GM21526 (cell line): ENCODE data around the gene ZCCHC24.

Experiments used
- ATAC-seq: cut with Tn5 transposase; IDR thresholded peaks from one replicate; pipeline ENCODE4 v1.9.1; 2021; ENCODE audit warnings: moderate library complexity; ENCODE audit not compliant: unreplicated experiment, low FRiP score

The ZCCHC24 gene

GRCh38 chr10:79434223-79434687 lies 11.2 kb downstream of the ZCCHC24 start:
- no peak for ATAC-seq

DNA sequence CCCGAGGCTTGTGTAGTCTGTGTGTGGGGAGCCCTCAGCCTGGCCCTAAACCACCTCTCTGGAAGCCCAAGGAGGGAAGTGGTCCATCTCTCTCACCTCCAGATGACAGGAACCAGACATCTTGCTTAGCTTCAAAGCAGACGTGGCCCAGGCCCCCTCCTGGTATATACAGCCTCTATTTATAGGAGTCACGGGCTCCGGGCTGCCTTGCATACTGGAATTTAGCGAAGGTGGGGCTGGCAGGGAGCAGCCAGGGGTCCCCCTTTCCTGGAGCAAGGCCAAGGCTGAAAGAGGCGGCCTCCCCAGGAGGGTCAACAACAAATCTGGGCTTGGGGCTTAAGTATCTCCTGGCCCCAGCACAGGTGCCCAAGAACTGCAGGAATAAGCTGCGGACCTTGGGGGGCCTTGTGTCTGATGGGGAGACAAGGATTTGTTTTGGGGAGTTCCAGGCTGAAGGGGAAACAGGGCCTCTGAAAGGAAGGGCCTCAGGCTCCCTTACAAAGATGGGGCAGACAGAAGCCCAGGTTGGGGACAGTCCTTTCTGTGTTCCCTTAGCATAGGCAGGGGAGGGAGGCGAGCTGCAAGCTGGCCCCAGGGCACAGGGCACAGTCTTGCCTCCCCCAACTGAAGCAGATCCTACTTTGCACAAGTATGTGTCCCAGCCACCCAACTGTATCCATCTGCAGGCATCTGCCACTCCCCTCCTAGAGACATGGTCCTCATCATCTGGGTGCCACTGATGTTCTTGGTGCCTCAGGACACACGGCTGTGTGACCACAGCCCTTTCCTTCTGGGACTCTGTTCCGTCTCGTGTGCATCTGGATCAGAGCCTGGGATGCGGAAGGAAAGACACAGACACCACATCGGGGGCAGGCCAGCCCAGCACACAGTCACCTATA lies 11.9 kb downstream of the ZCCHC24 start:
- ATAC-seq, result no peak

- no peak for ATAC-seq
Measured at GRCh38 chr10:79431891-79432831, 13.3 kb downstream of the ZCCHC24 start.

GRCh38 chr10:79431428-79431827 lies 14.0 kb downstream of the ZCCHC24 start:
- no peak for ATAC-seq

DNA sequence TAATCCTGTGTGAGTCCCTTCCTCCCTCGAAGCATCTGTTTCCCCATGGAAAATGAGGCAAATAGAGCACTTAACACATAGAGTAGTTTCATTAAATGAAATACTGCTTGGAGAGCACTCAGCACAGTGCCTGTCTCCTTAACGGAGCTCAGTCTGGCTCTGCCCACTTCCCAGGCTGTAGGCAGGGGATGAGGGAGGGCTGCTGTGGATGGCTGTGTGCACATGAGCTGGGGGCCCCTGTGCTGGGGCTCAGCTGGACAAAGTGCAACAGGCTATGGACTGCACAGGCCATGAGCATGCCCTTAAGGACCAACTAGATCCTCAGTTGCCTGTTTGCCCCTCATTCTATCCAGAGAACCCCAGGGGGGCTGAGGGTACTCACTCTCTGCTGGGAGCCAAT lies 14.5 kb downstream of the ZCCHC24 start:
- ATAC-seq, result no peak

- no peak for ATAC-seq
Measured at GRCh38 chr10:79430325-79430905, 15.0 kb downstream of the ZCCHC24 start.

- ATAC-seq, result no peak
Measured at GRCh38 chr10:79429751-79430150, 15.7 kb downstream of the ZCCHC24 start.

DNA sequence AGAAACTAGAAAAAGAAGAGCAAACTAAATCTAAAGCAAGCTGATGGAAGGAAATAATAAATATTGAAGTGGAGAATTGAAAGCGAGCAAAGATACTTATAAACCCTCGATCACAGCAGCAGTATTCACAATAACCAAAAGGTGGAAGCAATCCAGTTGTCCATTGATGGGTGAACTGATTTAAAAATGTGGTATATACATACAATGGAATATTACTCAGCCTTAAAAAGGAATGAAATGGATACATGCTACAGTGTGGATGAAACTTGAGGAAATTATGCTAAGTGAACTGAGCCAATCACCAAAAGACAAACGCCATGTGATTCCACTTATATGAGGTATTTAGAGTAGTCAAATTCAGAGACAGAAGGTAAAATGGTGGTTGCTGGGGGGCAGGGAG lies 17.5 kb downstream of the ZCCHC24 start:
- no peak for ATAC-seq

DNA sequence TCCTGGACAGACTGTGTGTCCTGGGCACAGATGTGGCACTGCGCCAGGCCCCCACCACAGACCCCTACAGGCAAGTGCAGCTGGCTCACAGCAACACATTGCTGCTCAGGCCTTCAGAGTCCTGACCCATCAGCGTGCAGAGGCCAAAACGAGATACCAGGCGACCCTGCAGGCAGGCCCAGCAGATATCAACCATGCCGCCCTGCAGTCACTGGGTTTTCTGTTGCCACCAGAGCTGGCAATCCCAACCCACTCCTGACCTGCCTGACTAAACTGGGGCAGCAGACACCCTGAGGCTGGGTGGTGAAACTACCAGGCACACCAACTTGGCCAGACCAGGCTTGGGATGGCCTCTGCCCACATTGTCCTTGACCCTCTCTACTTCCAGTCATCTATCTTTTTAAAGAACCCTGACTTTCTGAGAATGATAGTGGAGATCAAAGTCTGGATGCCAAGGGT lies 20.3 kb downstream of the ZCCHC24 start:
- no peak for ATAC-seq

DNA sequence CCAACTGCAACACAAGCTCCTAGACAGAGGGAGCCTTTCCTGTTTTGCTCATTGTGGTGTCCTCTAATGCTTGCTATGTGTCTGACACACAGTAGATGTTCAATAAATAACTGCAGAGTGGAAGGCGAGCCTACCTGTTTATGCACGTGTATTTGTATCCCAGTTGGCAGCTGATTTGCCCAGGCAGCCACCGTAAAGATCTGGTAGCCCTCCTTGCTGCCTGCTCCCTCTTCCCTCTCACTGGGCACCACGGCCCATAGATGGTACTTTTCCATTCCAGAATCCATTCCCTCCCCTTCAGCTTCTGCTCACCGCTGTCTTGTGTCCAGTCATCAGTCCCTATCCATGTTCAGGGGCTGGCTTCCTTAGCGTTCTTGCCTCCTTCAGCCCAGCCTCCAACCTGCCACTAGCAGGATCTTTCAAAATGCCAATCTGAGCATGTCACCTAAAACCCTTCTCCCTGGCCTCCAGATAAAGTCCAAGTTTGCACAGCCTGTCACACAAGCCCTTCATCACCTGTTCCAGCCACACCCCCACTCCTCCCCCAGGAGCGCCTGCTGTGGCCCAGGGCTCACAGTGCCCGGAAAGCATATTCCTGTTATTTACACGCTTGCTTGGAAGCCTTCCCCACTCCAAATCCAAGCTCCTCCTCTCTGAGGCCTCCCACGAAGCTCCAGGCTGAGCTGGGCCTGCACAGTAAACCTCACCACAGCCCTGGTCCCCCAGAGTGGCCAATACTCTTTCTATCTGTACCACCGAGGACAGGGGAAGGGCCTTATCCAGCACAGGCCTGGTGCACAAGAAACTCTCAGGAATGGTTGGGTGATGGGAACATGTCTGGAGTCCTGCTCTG lies 21.0 kb downstream of the ZCCHC24 start:
- ATAC-seq, result no peak

DNA sequence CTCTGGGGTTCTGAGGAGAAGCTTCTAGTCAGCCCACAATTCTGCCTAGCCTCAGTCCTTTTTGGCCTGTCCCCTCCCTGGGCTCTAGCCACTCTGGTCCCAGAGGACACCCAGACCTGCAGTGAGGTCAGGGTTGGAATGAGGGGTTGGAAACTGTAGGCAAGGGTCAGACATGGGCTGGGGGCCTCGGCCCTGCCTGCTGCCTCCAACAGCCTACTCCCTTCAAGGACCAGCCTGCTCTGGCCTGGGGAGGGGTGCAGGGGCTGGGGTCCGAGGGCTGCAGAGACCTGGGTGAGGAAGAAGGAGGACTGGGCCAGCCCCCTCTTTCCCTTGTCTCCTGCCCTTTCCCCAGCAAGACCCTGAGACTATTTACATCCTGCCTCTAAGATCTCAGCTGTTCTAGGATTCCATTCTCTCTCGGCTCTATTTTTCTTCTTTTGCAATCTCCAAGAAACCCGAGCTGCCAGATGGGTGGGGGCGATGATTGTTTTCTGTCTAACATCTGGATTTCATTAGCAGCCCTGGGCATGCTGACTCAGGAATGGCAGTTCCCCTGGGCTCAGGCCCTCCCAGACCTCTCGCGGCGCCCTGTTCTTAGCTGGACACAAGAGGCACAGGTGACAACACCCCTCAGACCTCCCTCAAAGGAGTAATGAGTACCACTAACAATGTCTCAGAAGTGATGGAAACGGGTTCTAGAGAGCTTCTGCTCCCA lies 23.1 kb downstream of the ZCCHC24 start:
- no peak for ATAC-seq

DNA sequence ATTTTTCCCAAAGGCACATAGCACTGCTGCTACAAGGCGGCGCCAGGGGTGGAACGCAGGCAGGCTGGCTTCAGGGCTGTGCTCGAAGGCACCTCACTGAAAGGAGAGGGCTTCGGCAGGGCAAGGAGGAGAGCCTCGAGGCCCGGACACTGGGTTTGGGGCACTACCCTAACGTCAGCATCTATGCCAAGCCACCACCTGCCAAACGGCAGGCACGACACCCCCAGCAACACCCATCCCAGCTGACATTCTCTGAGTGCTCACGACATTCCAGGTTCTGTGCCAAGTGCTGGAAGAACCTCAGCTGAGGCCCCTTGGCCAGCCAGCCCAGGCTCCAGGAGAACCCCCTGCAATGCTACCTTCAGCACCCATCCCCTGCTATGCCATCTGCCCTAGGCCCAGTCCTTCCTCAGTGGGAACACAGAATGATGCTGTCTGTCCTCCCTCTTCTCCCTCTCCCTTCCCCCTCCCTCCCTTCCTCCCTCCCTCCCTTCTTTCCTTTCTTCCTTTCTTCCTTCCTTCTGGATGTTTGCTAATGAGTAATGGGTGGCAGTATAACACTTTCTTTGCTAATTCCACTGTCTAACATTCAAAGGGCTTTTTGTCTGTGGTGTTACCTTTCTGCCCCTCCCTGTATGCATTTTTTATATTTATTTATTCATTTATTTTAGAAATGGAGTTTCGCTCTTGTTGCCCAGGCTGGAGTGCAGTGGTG lies 24.3 kb downstream of the ZCCHC24 start:
- no peak for ATAC-seq

GRCh38 chr10:79418886-79419595 lies 26.4 kb downstream of the ZCCHC24 start:
- ATAC-seq, result no peak

- no peak for ATAC-seq
Measured at GRCh38 chr10:79418274-79418673, 27.1 kb downstream of the ZCCHC24 start.

DNA sequence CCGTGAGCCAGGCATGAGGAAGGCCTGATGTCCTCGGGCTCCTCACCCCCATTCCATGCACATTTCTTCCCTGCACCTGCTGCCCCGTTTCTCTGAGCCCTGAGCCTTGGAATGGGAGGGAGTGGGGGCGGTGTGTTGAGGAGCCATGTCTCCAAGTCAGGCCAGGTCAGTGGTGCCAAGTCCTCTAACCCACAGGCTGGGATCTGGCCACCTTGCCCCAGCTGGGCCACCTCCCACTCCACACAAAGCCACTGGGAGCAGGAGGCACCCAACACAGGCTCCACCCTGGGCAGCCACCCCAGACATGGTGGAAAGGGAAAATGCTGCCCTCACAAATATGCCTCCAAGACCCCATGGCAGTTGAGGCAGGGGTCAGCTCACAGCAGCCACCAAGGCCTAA lies 27.7 kb downstream of the ZCCHC24 start:
- no peak for ATAC-seq

DNA sequence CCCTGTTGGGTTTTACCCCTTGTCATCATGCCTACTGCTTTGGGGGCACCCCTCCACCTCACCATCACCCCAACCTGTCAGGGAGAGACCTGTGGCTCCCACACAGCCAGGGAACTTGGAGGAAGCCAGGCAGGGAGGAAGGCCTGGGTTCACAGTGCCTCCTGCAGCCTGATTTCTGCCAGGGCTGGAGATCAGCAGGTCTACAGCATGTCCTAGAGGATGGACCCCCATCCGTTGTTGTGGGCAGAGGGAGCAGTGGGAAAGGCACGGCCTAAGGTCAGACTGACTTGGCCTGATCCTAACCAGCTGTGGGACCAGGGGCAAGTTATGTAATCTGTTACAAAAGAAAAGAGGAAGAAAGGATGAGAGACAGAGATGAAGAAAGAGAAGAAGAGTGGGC lies 28.2 kb downstream of the ZCCHC24 start:
- ATAC-seq, result no peak

DNA sequence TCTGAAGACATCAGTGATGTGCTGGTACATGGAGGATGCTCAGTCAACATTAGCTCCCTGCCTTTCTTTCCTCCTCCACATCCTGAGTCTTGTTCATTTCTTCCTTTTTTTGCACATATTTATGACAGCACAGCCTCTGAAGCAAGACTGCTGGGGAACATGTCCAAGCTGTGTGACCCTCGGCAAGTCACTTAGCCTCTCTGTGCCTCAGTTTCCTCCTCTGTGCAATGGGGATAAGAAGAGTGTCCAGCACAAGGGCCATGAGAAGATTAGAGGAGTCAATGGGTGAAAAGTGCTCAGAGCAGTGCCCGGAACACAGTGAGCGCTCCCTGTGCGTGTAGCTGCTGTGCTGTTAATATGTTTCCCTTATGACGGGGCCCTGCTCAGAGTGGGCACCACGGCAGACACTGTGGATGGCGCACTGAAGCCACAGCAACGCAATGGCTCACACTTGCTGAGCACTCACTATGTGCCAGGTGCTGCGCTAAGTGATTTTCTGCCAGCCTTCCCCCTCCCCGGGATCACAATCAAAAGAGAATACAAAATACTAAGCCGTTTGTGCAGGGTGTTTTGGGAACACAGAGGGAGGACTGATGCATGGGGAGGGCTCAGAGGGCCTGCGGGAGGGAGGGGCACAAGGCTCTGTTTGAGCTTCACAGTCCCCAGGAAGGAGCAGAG lies 28.7 kb downstream of the ZCCHC24 start:
- no peak for ATAC-seq
